HFFc6 (cell line): ENCODE results near the gene OTUD4. TPM values are rescaled to one million over a fixed set of nuclear protein-coding genes. Genes with fewer than 3 reads are reported as not detected.

Experiments
- DNase-seq: peaks from one replicate; pipeline ENCODE4 v3.0.0-alpha.2; 2018
- H3K27ac Mint-ChIP-seq: 2 replicates; pipeline ENCODE4 v1.8.0; 2020; ENCODE audit warnings: mild to moderate bottlenecking, mixed read lengths
- H3K27me3 Mint-ChIP-seq: 2 replicates; pipeline ENCODE4 v1.8.0; 2021; ENCODE audit warnings: mild to moderate bottlenecking, moderate library complexity, mixed read lengths; ENCODE audit not compliant: insufficient read depth
- H3K36me3 Mint-ChIP-seq: 2 replicates; pipeline ENCODE4 v1.8.0; 2021; ENCODE audit warnings: low read depth, mixed read lengths
- H3K4me1 Mint-ChIP-seq: 2 replicates; pipeline ENCODE4 v1.8.0; 2020; ENCODE audit warnings: low read depth, mixed read lengths
- H3K4me3 Mint-ChIP-seq: 2 replicates; pipeline ENCODE4 v1.8.0; 2020; ENCODE audit warnings: mild to moderate bottlenecking, moderate library complexity, mixed read lengths
- H3K9me3 Mint-ChIP-seq: 2 replicates; pipeline ENCODE4 v1.8.0; 2020; ENCODE audit warnings: mild to moderate bottlenecking, mixed read lengths
- total RNA-seq, 6 experiments: library from RNA; stranded (reverse); fragmentation: NEBNext Ultra II Directional; extraction: Animal tissue kit (Norgen Biotek cat#: 25700); gene quantifications; 2 replicates in 1 of 6; 3 replicates in 5 of 6; pipeline ENCODE4 v1.2.3, GENCODE V29; 2021
- TF ChIP-seq, protein P1 (sequence below): fragments of 200-600 bp; sonication (generic); IDR thresholded peaks from 2 replicates; pipeline ENCODE4 v1.5.0; 2021; ENCODE audit warnings: antibody characterized with exemption, mild to moderate bottlenecking

Gene OTUD4
- total RNA-seq, 6 experiments from 2014 or later = 25.1 to 32.2 (median 27.3) TPM

GRCh38 chr4:145132511-145133098 lies 47.8 kb downstream of the OTUD4 start:
- Mint-ChIP-seq H3K4me1 (peaks cover 51% of the 10 kb centered on the region), H3K27ac (peak overlapping the region; percentile 65), H3K36me3 (peaks cover 34% of the 10 kb centered on the region), H3K9me3 (no peaks in the 10 kb centered on the region), H3K4me3 (no peak overlapping the region), H3K27me3 (peaks cover 3% of the 10 kb centered on the region; the same call in 1 of the 2 replicates)
- no peak for DNase-seq
- TF ChIP-seq, protein P1, sequence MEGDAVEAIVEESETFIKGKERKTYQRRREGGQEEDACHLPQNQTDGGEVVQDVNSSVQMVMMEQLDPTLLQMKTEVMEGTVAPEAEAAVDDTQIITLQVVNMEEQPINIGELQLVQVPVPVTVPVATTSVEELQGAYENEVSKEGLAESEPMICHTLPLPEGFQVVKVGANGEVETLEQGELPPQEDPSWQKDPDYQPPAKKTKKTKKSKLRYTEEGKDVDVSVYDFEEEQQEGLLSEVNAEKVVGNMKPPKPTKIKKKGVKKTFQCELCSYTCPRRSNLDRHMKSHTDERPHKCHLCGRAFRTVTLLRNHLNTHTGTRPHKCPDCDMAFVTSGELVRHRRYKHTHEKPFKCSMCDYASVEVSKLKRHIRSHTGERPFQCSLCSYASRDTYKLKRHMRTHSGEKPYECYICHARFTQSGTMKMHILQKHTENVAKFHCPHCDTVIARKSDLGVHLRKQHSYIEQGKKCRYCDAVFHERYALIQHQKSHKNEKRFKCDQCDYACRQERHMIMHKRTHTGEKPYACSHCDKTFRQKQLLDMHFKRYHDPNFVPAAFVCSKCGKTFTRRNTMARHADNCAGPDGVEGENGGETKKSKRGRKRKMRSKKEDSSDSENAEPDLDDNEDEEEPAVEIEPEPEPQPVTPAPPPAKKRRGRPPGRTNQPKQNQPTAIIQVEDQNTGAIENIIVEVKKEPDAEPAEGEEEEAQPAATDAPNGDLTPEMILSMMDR = no peak

GRCh38 chr4:145131848-145132247 lies 48.5 kb downstream of the OTUD4 start:
- peak overlapping the region; percentile 93 for H3K27ac Mint-ChIP-seq
- H3K4me1 Mint-ChIP-seq = peaks cover 51% of the 10 kb centered on the region
- no peaks in the 10 kb centered on the region for H3K9me3 Mint-ChIP-seq
- DNase-seq = no peak
- TF ChIP-seq, protein P1 = no peak
- H3K27me3 Mint-ChIP-seq = peaks cover 3% of the 10 kb centered on the region; the same call in 1 of the 2 replicates
- peaks cover 30% of the 10 kb centered on the region for H3K36me3 Mint-ChIP-seq
- H3K4me3 Mint-ChIP-seq = no peak overlapping the region

DNA sequence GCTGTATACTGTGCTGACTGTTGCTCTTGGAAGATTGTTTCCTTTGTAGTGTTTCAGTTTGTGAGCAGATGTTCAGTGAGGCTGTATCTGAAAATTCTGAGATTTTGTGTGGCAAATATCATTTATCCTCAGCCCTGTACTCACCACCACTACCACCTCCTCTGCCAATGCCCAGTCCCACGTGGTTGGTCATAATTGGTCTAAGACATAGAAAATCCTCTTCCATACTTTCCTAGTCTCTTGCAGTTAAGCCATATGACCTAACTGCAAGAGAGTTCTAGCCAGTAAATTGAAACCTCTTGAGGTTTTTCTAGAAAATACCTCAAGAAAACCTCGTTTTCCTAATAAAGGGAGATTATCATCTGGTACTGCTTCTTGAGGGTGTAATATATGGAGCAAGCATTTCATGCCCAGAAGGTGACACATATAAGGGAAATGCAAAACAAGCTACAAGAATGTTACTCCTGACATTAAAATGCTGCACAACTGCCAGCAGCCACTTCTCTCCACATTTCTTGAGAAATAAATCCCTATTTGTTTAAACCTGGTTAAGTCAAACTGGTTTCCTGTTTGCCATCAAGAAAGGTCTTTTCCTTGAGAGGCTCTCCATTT lies 49.5 kb downstream of the OTUD4 start:
- H3K27me3 Mint-ChIP-seq = peaks cover 3% of the 10 kb centered on the region; the same call in 1 of the 2 replicates
- TF ChIP-seq, protein P1 = no peak
- peaks cover 35% of the 10 kb centered on the region for H3K36me3 Mint-ChIP-seq
- H3K4me1 Mint-ChIP-seq = peaks cover 45% of the 10 kb centered on the region
- peak overlapping the region; percentile 77 for H3K4me3 Mint-ChIP-seq
- no peaks in the 10 kb centered on the region for H3K9me3 Mint-ChIP-seq
- peak overlapping the region; percentile 93 for H3K27ac Mint-ChIP-seq
- DNase-seq = peak; percentile 90

DNA sequence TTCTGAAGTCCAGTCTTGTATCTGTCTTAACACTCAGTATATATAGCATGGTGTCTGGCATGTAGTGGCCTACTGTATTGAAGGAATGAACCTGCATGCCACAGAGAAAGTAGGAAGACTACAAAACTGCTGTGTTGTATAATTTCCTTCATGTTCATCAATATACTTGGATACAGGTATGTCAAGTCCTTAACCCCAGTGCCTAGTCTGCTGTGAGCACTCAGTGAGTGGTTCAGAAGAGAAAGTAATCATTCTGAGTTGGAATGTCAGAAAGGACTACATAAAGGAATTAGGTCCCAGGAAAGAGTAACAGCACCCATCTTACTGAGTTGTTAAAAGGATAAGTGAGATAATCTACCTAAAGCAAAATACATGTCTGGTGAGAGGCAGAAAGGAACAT lies 50.3 kb downstream of the OTUD4 start:
- Mint-ChIP-seq H3K27me3 (peaks cover 3% of the 10 kb centered on the region; the same call in 1 of the 2 replicates), H3K4me3 (no peak overlapping the region), H3K9me3 (no peaks in the 10 kb centered on the region), H3K4me1 (peaks cover 40% of the 10 kb centered on the region), H3K27ac (peak overlapping the region; percentile 93), H3K36me3 (peaks cover 33% of the 10 kb centered on the region)
- TF ChIP-seq, protein P1 = no peak
- DNase-seq = no peak

DNA sequence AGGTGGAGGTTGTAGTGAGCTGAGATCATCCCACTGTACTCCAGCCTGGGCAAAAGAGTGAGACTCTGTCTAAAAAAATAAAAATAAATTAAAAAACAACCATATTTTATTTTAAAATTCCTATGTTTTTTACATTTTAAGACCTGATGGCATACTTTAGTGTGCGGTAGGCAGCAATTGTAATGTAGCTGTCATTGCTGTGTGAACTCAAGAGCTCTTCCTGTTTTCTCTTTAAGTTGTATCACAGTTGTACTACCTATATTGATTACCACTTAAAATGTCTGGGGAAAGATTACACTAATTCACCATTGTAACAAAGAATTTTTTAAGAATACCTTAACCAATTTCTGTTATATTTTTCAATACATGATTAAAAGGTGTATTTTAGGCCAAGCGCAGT lies 55.0 kb downstream of the OTUD4 start:
- Mint-ChIP-seq H3K27ac (no peak overlapping the region), H3K4me1 (peaks cover 14% of the 10 kb centered on the region), H3K27me3 (no peaks in the 10 kb centered on the region), H3K4me3 (no peak overlapping the region), H3K9me3 (no peaks in the 10 kb centered on the region), H3K36me3 (peaks cover 31% of the 10 kb centered on the region)
- TF ChIP-seq, protein P1 = no peak
- DNase-seq = no peak
